ENCODE measurements around the gene C3orf18. TPM values are rescaled to one million over a fixed set of nuclear protein-coding genes. Genes with fewer than 3 reads are reported as not detected.

Gene C3orf18
- total and polyA plus RNA-seq, 9 of the 15 experiments (the other 6 are each of a cell fraction or from before 2014, with no cell fraction given) = 0.01 to 2.3 (median 0.94) TPM

- no peak for TF ChIP-seq CTCFL (IDR thresholded peaks at IDR 0.05; ENCODE audit: borderline replicate concordance, insufficient read depth, low read depth, low read length, poor library complexity, severe bottlenecking)
- TF ChIP-seq ASH1L (IDR thresholded peaks at IDR 0.05; ENCODE audit: borderline replicate concordance, low read depth, partially characterized antibody) = peak; percentile 66
- no peak for TF ChIP-seq GTF2A2 (tag; IDR thresholded peaks at IDR 0.05)
- TF ChIP-seq STAG1 (CRISPR knock-in tag; IDR thresholded peaks at IDR 0.05; ENCODE audit: borderline replicate concordance) = no peak
- TF ChIP-seq SOX6 (IDR thresholded peaks at IDR 0.05) = peak; percentile 31; the same call in 1 of the 2 replicates
- TF ChIP-seq ELF4 (CRISPR knock-in tag; IDR thresholded peaks at IDR 0.05) = no peak
- peak; percentile 55 for TF ChIP-seq REST (IDR thresholded peaks at IDR 0.05; ENCODE audit: borderline replicate concordance)
- TF ChIP-seq REST (CRISPR knock-in tag; IDR thresholded peaks at IDR 0.05; ENCODE audit: low read depth) = 0 out of 2 replicates have a peak, but pooled peaks have one; percentile 53
- TF ChIP-seq MLLT1 (IDR thresholded peaks at IDR 0.05) = peak; percentile 87 to 89; a peak in 3 of 4 replicates
- TF ChIP-seq ELK3 (CRISPR knock-in tag; IDR thresholded peaks at IDR 0.05) = no peak
Measured at GRCh38 chr3:50611464-50612233, 44.1 kb upstream of the C3orf18 start, which contains the start of gene CISH (continued).
